ENCODE data around the gene AHI1. TPM values are rescaled to one million over a fixed set of nuclear protein-coding genes. Genes with fewer than 3 reads are reported as not detected.
A peak's percentile ranks its signal among the peaks of the same experiment; 100 is the strongest.

The AHI1 gene
- polyA plus RNA-seq, 1 donor = 19.7 TPM

GRCh38 chr6:135451617-135452190, 45.8 kb downstream of the AHI1 start:
- peak; percentile 28 for DNase-seq

- DNase-seq = no peak
Measured at GRCh38 chr6:135449246-135449645, 48.3 kb downstream of the AHI1 start.

GRCh38 chr6:135440087-135440792, 57.3 kb downstream of the AHI1 start:
- DNase-seq = no peak

GRCh38 chr6:135439549-135439948, 58.0 kb downstream of the AHI1 start:
- no peak for DNase-seq

GRCh38 chr6:135438907-135439535, 58.5 kb downstream of the AHI1 start:
- DNase-seq = no peak

- no peak for DNase-seq
Measured at GRCh38 chr6:135434991-135435390, 62.5 kb downstream of the AHI1 start.

GRCh38 chr6:135434095-135434494, 63.4 kb downstream of the AHI1 start:
- DNase-seq = no peak

- no peak for DNase-seq
Measured at GRCh38 chr6:135428078-135428477, 69.5 kb downstream of the AHI1 start.

GRCh38 chr6:135426833-135427232, 70.7 kb downstream of the AHI1 start:
- no peak for DNase-seq

GRCh38 chr6:135424385-135424784, 73.2 kb downstream of the AHI1 start:
- DNase-seq = no peak

- DNase-seq = peak; percentile 5
Measured at GRCh38 chr6:135423649-135424128, 73.9 kb downstream of the AHI1 start.

- no peak for DNase-seq
Measured at GRCh38 chr6:135419162-135419561, 78.4 kb downstream of the AHI1 start.

- no peak for DNase-seq
Measured at GRCh38 chr6:135418040-135418760, 79.3 kb downstream of the AHI1 start.

GRCh38 chr6:135412761-135413160, 84.8 kb downstream of the AHI1 start:
- no peak for DNase-seq

GRCh38 chr6:135411849-135412248, 85.7 kb downstream of the AHI1 start:
- no peak for DNase-seq

GRCh38 chr6:135411339-135411738, 86.2 kb downstream of the AHI1 start:
- no peak for DNase-seq

- no peak for DNase-seq
Measured at GRCh38 chr6:135410856-135411255, 86.7 kb downstream of the AHI1 start.

GRCh38 chr6:135403584-135403983, 94.0 kb downstream of the AHI1 start:
- no peak for DNase-seq

GRCh38 chr6:135402311-135402710, 95.2 kb downstream of the AHI1 start:
- no peak for DNase-seq

- no peak for DNase-seq
Measured at GRCh38 chr6:135397172-135397952, 100.2 kb downstream of the AHI1 start.

- no peak for DNase-seq
Measured at GRCh38 chr6:135395136-135395535, 102.4 kb downstream of the AHI1 start.

- no peak for DNase-seq
Measured at GRCh38 chr6:135393289-135393688, 104.3 kb downstream of the AHI1 start.
